ENCODE data around the gene SYT7.
"Not testable (repeated sequence)": the region's sequence is repeated elsewhere in the genome, so short reads cannot be mapped to it uniquely, and the experiment has no call there.

Gene SYT7

GRCh38 chr11:61479360-61480058, 101.4 kb downstream of the SYT7 start:
- DNase-seq (ENCODE audit: low read depth, low spot score), result not testable (repeated sequence)

- DNase-seq (ENCODE audit: low read depth, low spot score), result no peak
These were observed 103.1 kb downstream of the SYT7 start for GRCh38 chr11:61477727-61478148.

DNA sequence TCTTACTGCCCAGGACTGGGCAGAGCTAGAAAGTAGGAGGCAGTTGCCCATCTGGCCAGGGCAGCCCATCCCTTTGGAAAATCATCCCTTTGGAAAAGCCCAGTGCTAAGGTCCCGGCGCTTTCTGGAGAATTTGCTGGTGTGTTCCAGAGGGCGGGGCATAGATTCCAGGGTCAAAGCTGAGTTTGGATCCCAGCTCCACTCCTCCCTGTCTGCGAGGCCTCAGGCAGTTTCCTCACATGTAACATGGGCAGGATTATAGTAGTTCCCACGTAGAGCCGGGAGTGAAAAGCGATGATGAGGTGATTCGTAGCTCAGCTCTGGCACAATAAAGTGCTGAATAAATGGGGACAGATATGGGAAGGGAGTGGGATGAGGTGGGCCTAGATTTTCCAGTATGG, 103.8 kb downstream of the SYT7 start:
- no peak for DNase-seq (ENCODE audit: low read depth, low spot score)

GRCh38 chr11:61476371-61476770, 104.5 kb downstream of the SYT7 start:
- no peak for DNase-seq (ENCODE audit: low read depth, low spot score)

- DNase-seq (ENCODE audit: low read depth, low spot score), result no peak
These were observed 105.4 kb downstream of the SYT7 start for GRCh38 chr11:61475433-61475832.

GRCh38 chr11:61474013-61474643, 106.7 kb downstream of the SYT7 start:
- no peak for DNase-seq (ENCODE audit: low read depth, low spot score)

DNA sequence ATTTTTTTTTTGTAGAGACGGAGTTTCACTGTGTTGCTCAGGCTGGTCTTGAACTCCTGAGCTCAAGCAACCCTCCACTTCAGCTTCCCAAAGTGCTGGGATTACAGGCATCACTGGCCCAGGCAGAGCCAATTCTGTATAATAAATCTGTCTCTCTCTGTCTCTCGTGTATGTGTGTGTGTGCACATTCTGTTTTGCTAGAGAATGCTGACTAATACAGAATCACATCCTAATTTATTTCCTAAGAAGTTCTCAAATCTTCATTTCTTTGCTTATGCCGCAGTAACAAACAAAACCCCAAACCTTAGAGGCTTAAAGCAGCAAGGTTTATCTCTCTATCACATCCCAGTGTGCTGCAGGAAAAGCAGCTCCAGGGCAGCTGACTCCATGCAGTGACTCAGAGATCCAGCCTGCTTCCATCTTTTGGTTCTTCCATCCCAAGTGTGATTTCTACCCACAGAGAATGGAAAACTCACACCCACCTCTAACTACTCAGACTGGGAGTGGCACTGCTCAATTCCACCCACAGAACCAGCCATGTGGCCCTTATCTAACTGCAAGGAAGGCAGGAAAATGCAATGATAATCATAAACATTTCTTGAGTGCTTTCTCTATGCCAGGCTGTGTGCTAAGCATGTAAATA, 107.4 kb downstream of the SYT7 start:
- no peak for DNase-seq (ENCODE audit: low read depth, low spot score)

- no peak for DNase-seq (ENCODE audit: low read depth, low spot score)
These were observed 108.0 kb downstream of the SYT7 start for GRCh38 chr11:61472868-61473267.

DNA sequence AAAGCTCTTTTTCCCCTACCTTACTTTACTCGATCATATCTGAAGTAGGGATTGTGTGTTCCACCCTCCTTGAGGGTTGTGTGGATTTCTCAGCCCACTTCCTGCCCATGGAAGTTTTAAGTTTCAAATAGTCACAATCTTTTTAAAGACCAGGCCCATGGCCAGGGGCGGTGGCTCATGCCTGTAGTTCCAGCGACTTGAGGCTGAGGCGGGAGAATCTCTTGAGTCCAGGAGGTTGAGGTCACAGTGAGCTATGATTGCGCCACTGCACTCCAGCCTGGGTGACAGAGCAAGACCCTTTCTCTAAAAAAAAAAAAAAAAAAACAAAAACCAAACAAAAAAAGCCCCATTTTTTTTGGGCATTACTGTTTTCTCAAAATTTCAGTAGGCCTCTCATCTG, 108.6 kb downstream of the SYT7 start:
- no peak for DNase-seq (ENCODE audit: low read depth, low spot score)

GRCh38 chr11:61468002-61468401, 112.9 kb downstream of the SYT7 start:
- DNase-seq (ENCODE audit: low read depth, low spot score), result no peak

DNA sequence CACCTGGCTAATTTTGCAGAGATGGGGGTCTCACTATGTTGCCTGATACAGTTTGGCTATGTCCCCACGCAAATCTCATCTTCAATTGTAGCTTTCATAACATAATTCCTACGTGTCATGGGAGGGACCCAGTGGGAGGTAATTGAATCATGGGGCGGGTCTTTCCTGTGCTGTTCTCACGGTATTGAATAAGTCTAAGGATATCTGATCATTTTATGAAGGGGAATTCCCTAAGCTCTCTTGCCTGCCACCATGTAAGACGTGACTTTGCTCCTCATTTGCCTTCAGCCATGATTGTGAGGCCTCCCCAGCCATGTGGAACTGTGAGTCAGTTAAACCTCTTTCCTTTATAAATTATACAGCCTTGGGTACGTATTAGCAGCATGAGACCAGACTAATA, 113.3 kb downstream of the SYT7 start:
- not testable (repeated sequence) for DNase-seq (ENCODE audit: low read depth, low spot score)

Data from iPS DF 19.7 (cell line).